ENCODE data around the gene OSBPL1A. TPM values are rescaled to one million over a fixed set of nuclear protein-coding genes. Genes with fewer than 3 reads are reported as not detected.

OSBPL1A gene
- total RNA-seq, 1 experiment from 2014 or later, result 37.4 TPM

- Histone ChIP-seq H3K79me2 (ENCODE audit: low read depth) (no peaks in the 10 kb centered on the region), H3K9me3 (ENCODE audit: insufficient read depth, low read depth) (no peaks in the 10 kb centered on the region), H3K4me3 (no peak overlapping the region), H3K4me2 (no peak overlapping the region), H4K20me1 (ENCODE audit: insufficient read depth) (no peaks in the 10 kb centered on the region), H3K27me3 (ENCODE audit: insufficient read depth, low read depth) (no peaks in the 10 kb centered on the region), H2AFZ (no peak overlapping the region), H3F3A (ENCODE audit: insufficient read depth, low read depth) (no peaks in the 10 kb centered on the region), H3K4me1 (replicated peaks; ENCODE audit: insufficient read depth) (no peaks in the 10 kb centered on the region), H3K36me3 (ENCODE audit: low read depth) (no peaks in the 10 kb centered on the region), H3K27ac (no peak overlapping the region), H3K9me2 (ENCODE audit: insufficient read depth) (no peaks in the 10 kb centered on the region)
- ChIA-PET CTCF (no interaction called here), POLR2A (ENCODE audit: unreplicated experiment) (no interaction called here)
- no peak for DNase-seq
- no peak for TF ChIP-seq EZH2 (IDR thresholded peaks at IDR 0.05; ENCODE audit: low read depth)
- TF ChIP-seq CTCF (conservative IDR thresholded peaks at IDR 0.05), result no peak
- intact Hi-C loops (cut with micrococcal nuclease; ENCODE audit: unreplicated experiment), result no loop called here
- BruUV-seq (replicated peaks), result no TSS peak
These were observed 53.1 kb downstream of the OSBPL1A start for GRCh38 chr18:24344509-24344908.

- POLR2A ChIA-PET (ENCODE audit: unreplicated experiment), result no interaction called here
- no peak for TF ChIP-seq CTCF (conservative IDR thresholded peaks at IDR 0.05)
- no peak for TF ChIP-seq EZH2 (IDR thresholded peaks at IDR 0.05; ENCODE audit: low read depth)
- BruUV-seq (replicated peaks), result no TSS peak
These were observed 55.3 kb downstream of the OSBPL1A start for GRCh38 chr18:24342347-24342746.

GRCh38 chr18:24341361-24341760 lies 56.3 kb downstream of the OSBPL1A start:
- Histone ChIP-seq H3K4me1 (replicated peaks; ENCODE audit: insufficient read depth) (no peaks in the 10 kb centered on the region), H3K4me3 (no peak overlapping the region), H3K27ac (no peak overlapping the region), H3F3A (ENCODE audit: insufficient read depth, low read depth) (no peaks in the 10 kb centered on the region), H3K79me2 (ENCODE audit: low read depth) (no peaks in the 10 kb centered on the region), H3K9me3 (ENCODE audit: insufficient read depth, low read depth) (no peaks in the 10 kb centered on the region), H3K27me3 (ENCODE audit: insufficient read depth, low read depth) (no peaks in the 10 kb centered on the region), H3K4me2 (no peak overlapping the region), H2AFZ (no peak overlapping the region), H3K9me2 (ENCODE audit: insufficient read depth) (no peaks in the 10 kb centered on the region), H3K36me3 (ENCODE audit: low read depth) (no peaks in the 10 kb centered on the region), H4K20me1 (ENCODE audit: insufficient read depth) (no peaks in the 10 kb centered on the region)
- BruUV-seq (replicated peaks), result no TSS peak
- no peak for DNase-seq
- TF ChIP-seq CTCF (conservative IDR thresholded peaks at IDR 0.05) (no peak), EZH2 (IDR thresholded peaks at IDR 0.05; ENCODE audit: low read depth) (no peak)
- intact Hi-C loops (cut with micrococcal nuclease; ENCODE audit: unreplicated experiment), result no loop called here
- CTCF ChIA-PET, result no interaction called here
- POLR2A ChIA-PET (ENCODE audit: unreplicated experiment), result no interaction called here

More at GRCh38 chr18:24342347-24342746, 55.3 kb downstream of the OSBPL1A start:
- CTCF ChIA-PET, result no interaction called here
- Histone ChIP-seq H2AFZ (no peak overlapping the region), H3K27ac (no peak overlapping the region), H3K27me3 (ENCODE audit: insufficient read depth, low read depth) (no peaks in the 10 kb centered on the region), H3K4me1 (replicated peaks; ENCODE audit: insufficient read depth) (no peaks in the 10 kb centered on the region), H3K79me2 (ENCODE audit: low read depth) (no peaks in the 10 kb centered on the region), H4K20me1 (ENCODE audit: insufficient read depth) (no peaks in the 10 kb centered on the region), H3K4me3 (no peak overlapping the region), H3K9me2 (ENCODE audit: insufficient read depth) (no peaks in the 10 kb centered on the region), H3K4me2 (no peak overlapping the region), H3F3A (ENCODE audit: insufficient read depth, low read depth) (no peaks in the 10 kb centered on the region), H3K36me3 (ENCODE audit: low read depth) (no peaks in the 10 kb centered on the region), H3K9me3 (ENCODE audit: insufficient read depth, low read depth) (no peaks in the 10 kb centered on the region)
- DNase-seq, result no peak
- intact Hi-C loops (cut with micrococcal nuclease; ENCODE audit: unreplicated experiment), result no loop called here

Measured in PC-9 (cell line).